KOPT-K1 (cell line): ENCODE data around the gene OTOP3.

ENCODE experiments used
- H3K27ac ChIP-seq: fragments of 200-600 bp; sonication (generic); 2 replicates; pipeline ENCODE4 v1.5.1; 2016; ENCODE audit warnings: antibody characterized with exemption, mild to moderate bottlenecking, low read depth, low read length; ENCODE audit not compliant: poor library complexity, severe bottlenecking
- H3K36me3 ChIP-seq: fragments of 200-600 bp; sonication (generic); 2 replicates; pipeline ENCODE4 v1.5.1; 2017; ENCODE audit warnings: antibody characterized with exemption, mild to moderate bottlenecking, low read length, moderate library complexity; ENCODE audit not compliant: insufficient read depth
- H3K9me3 ChIP-seq: fragments of 200-600 bp; sonication (generic); 2 replicates; pipeline ENCODE4 v1.5.1; 2017; ENCODE audit warnings: antibody characterized with exemption, low read length, mild to moderate bottlenecking; ENCODE audit not compliant: insufficient read depth, poor library complexity, severe bottlenecking

OTOP3 gene

GRCh38 chr17:74945543-74945942 lies 9.8 kb downstream of the OTOP3 start:
- Histone ChIP-seq H3K27ac (no peak overlapping the region), H3K36me3 (no peaks in the 10 kb centered on the region), H3K9me3 (no peaks in the 10 kb centered on the region)

DNA sequence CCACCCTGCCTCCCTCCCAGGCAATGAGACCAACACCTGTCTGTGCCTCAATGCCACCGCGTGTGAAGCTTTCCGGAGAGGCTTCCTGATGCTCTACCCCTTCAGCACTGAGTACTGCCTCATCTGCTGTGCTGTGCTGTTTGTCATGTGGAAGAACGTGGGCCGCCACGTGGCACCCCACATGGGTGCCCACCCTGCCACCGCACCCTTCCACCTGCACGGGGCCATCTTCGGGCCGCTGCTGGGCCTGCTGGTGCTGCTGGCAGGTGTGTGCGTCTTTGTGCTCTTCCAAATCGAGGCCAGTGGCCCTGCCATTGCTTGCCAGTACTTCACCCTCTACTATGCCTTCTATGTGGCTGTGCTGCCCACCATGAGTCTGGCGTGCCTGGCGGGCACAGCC lies 10.9 kb downstream of the OTOP3 start:
- Histone ChIP-seq H3K36me3 (no peaks in the 10 kb centered on the region), H3K27ac (no peak overlapping the region), H3K9me3 (no peaks in the 10 kb centered on the region)

DNA sequence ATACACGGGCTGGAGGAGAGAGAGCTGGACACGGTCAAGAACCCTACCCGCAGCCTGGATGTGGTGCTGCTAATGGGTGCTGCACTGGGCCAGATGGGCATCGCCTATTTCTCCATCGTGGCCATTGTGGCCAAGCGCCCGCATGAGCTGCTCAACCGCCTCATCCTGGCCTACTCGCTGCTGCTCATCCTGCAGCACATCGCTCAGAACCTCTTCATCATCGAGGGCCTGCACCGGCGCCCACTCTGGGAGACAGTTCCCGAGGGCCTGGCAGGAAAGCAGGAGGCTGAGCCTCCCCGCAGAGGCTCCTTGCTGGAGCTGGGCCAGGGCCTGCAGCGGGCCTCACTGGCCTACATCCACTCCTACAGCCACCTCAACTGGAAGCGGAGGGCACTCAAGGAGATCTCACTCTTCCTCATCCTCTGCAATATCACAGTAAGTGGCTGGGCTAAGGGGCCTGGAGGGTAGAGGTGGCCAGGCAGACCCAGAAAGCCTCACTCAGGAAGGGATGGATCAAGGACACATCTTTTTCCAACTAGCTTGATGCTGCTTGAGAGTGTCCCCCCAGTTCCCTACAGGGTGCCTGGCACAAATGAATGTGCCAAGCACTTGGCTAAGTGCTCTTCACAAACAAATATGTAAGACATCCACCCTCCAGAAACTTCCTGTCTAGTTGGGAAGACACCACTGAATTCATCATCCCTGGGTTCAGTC lies 11.5 kb downstream of the OTOP3 start:
- no peaks in the 10 kb centered on the region for H3K36me3 ChIP-seq
- no peaks in the 10 kb centered on the region for H3K9me3 ChIP-seq
- H3K27ac ChIP-seq: no peak overlapping the region

DNA sequence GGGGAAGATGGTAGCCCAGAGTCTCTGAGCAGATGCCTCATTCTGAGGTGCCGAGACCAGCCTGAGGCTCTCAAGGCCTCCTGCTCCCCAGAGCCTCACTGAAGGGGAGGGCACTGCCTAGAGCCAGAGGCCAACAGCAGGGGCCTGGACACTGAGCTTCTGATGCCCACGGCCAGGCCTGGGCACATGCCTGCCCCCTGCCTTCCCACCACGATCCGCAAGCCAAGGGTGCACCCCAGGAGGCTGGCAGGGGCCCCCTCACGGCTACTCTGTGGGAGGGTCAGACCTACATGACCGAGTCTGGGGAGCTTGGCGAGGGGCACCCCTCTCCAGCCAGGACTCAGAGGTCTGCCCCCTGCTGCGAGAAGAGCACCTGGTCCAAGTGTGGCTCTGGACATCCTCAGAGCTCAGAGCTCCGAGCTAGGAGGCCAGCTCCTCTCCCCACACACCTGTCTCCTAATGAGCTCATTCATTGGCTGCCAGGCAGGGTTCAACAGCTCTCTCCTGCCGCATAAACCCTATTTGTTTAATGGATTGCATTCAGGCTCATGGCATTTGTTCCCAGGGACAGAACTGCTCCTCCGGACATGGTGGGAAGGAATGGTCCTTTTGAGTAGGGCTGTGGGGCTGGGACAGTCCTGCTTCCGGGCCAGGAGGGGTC lies 13.9 kb downstream of the OTOP3 start:
- Histone ChIP-seq H3K36me3 (no peaks in the 10 kb centered on the region), H3K27ac (no peak overlapping the region), H3K9me3 (no peaks in the 10 kb centered on the region)

DNA sequence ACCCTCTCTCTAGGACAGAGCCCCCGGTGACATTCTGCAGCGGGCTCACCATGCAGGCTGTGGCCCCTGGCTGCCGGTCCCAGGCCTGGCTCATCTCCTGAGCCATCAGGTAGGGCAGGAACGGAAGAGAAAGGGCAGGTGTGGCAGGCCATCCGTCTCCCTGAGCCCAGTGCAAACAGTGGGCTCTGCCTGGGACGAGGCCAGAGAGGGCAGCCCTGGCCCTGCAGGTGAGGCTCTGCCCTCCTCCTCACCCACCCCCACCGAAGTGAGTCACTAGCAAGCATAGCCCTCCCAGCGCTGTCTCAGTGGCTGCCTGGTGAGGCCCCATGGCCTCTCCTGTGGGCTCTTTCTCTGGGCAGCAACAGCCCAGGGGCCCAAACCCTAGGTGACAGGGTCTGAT lies 14.5 kb downstream of the OTOP3 start:
- Histone ChIP-seq H3K27ac (no peak overlapping the region), H3K9me3 (no peaks in the 10 kb centered on the region), H3K36me3 (no peaks in the 10 kb centered on the region)

DNA sequence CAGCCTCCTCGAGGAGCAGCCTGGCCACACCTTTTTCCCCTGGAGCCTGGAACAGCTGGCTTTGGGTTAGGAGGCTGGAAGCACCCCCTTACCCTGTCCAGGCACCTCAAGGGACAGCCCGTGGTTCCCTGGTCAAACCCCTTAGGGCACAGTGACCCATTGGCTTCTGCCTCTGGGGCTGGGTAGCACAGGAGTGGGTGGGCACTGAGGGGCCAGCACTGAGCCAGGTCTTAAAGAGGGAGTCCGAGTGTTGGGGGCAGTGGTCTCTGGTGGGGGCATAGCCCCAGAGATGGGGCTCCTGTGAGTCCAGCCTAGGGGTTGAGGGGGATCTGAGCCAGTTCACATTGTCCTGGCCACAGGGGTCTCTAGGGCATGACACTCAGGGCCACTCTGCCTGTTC lies 15.4 kb downstream of the OTOP3 start:
- H3K9me3 ChIP-seq: no peaks in the 10 kb centered on the region
- no peaks in the 10 kb centered on the region for H3K36me3 ChIP-seq
- H3K27ac ChIP-seq: no peak overlapping the region

GRCh38 chr17:74951680-74952421 lies 16.2 kb downstream of the OTOP3 start:
- Histone ChIP-seq H3K36me3 (no peaks in the 10 kb centered on the region), H3K27ac (no peak overlapping the region), H3K9me3 (no peaks in the 10 kb centered on the region)

DNA sequence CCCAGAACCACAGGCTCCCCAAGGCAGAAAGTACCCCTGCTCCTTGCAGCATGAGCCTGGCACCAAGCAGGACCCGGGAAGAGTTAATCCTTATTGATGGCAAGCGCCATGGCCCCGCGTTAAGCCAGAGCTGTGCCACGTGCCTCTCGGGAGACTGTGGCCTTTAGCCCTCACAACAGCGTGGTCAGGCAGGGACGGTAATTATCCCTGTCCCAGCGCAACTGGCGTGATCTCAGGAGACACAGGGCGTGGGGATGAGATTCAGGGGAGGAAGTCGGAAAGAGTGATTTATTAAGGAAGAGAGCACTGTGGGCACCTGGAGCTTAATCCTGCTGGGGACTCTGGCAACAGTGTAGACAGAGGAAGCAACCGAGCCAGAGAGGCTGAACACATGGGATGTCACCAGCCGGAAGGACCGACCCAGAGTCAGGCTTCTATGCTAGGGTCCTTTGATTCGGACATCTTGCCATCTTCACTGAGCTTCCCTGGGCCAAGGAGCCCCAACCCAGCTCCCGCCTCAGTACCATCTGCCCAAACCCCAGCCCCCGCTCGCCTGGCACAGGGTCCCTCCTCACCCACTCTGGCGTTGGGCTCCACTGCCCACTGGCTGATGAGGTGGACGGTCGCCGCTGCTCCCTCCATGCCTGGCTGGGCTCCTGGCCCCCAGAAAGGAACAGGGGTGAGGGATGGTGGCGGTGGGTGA lies 16.9 kb downstream of the OTOP3 start:
- no peak overlapping the region for H3K27ac ChIP-seq
- H3K36me3 ChIP-seq: no peaks in the 10 kb centered on the region
- no peaks in the 10 kb centered on the region for H3K9me3 ChIP-seq

DNA sequence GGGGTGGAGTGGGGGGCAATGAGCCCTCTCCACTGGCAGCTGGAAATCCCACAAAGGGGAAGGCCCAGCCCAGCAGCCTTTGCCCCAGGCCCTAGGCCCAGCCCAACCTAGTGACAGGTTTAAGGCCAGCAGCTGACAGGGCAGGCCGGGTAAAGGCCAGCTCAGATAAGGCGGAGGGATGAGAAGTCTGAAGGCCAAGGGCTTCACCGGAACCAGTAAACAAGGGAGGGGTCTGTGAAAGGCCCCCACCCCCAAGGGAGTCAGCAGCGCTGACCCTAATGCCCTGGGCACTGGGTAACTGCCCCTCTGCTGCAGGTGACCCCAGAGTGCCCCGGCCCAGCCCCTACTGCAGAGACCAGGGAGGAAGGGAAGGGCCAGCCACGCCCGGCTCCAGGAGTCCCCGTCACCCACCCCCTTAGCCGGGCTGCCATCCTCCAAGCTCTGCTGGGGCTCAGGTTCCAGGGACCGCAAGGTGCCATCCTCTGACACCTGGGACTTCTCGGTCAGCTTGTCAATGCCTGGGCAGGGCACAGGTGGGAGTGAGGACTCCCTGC lies 17.5 kb downstream of the OTOP3 start:
- Histone ChIP-seq H3K27ac (no peak overlapping the region), H3K36me3 (no peaks in the 10 kb centered on the region), H3K9me3 (no peaks in the 10 kb centered on the region)

DNA sequence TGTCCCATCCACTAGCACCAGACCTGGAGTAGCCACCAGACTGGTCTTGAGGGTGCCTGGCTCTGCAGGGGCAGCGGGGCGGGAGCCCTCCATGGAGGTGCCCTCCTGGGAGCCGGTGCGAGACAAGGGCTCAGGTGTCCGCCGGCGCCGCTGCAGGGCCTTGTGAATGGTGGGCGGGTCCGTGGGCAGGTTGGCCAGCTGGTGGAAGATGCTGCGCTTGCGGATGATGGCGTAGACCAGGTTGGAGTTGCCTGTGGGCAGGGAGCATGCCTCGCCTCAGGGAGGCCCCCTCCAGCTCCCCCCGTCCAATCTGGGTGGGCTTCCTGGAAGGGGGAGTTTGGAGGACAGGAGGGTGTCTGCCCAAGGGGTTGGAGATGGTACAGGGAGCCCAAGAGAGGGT lies 18.4 kb downstream of the OTOP3 start:
- no peak overlapping the region for H3K27ac ChIP-seq
- H3K36me3 ChIP-seq: no peaks in the 10 kb centered on the region
- no peaks in the 10 kb centered on the region for H3K9me3 ChIP-seq

DNA sequence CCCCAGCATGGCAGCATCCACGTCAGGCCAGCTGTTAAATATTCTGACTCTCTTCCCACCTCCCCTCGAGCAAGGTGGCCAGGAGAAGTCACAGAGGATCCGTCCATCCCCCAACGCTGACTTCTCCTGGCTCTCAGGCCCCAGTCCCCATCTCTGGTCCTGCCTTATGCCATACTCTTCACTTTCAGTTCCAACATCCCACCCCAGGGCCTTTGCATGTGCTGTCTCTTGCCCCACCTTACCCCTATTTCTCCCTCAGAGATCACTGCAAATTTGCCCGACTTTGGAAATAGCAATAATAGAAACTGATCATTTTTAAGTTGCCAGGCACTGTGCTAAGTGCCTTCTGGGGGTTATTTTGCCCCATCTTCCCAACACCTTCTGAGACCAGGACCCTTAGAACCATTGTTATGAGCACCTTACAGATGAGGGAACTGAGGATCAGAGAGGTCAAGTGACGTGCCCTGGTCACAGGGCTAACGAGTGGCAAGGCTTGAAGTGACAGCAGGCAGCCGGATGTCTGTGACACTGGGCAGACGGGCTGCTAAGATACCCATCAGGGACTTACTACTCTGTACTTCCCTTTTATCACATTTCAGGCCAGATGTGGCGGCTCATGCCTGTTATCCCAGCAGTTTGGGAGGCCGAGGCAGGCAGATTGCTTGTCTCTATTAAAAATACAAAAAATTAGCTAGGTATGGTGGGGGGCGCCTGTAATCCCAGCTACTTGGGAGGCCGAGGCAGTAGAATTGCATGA lies 19.1 kb downstream of the OTOP3 start:
- no peak overlapping the region for H3K27ac ChIP-seq
- no peaks in the 10 kb centered on the region for H3K9me3 ChIP-seq
- no peaks in the 10 kb centered on the region for H3K36me3 ChIP-seq

GRCh38 chr17:74956093-74956492 lies 20.4 kb downstream of the OTOP3 start:
- H3K27ac ChIP-seq: no peak overlapping the region

GRCh38 chr17:74957935-74958740 lies 22.4 kb downstream of the OTOP3 start:
- Histone ChIP-seq H3K27ac (no peak overlapping the region), H3K36me3 (no peaks in the 10 kb centered on the region)

More at GRCh38 chr17:74956093-74956492, 20.4 kb downstream of the OTOP3 start:
- Histone ChIP-seq H3K9me3 (no peaks in the 10 kb centered on the region), H3K36me3 (no peaks in the 10 kb centered on the region)

More at GRCh38 chr17:74957935-74958740, 22.4 kb downstream of the OTOP3 start:
- H3K9me3 ChIP-seq: no peaks in the 10 kb centered on the region
